GM18499 (cell line): ENCODE results near the gene ARHGEF3.
"Not testable (repeated sequence)": the region's sequence is repeated elsewhere in the genome, so short reads cannot be mapped to it uniquely, and the experiment has no call there.

Experiments
- ATAC-seq: cut with Tn5 transposase; IDR thresholded peaks from one replicate; pipeline ENCODE4 v1.9.1; 2021; ENCODE audit warnings: moderate number of reproducible peaks; ENCODE audit not compliant: insufficient read depth, unreplicated experiment

ARHGEF3 gene

DNA sequence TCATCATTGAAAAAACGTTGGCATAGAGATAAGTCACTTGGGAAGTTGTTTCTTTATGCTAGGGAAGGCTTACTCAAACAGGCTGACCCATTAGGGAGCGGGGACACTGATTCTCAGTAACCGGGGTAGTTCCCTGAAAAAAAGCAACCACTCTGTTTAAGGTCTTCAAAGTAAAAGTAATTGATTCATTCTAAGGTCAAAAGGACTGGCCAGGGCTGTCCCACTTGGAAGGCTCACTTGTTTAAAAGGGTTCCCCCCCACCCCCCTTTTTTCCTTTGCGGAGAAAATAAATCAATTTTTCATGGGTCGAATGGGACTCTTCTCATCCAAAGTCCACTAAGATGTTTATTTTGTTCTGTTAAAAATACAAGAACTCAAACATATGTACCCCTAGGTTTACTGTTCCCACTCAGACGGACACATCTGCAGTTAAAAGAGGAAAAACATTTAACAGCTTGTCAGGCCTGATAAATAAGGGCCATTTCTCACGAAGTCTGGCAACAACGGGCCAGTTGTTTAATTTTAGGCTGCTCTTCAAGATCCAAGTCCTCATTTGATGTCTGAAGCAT, 53.0 kb downstream of the ARHGEF3 start:
- no peak for ATAC-seq

GRCh38 chr3:56747150-56747549, 54.6 kb downstream of the ARHGEF3 start:
- ATAC-seq: no peak

DNA sequence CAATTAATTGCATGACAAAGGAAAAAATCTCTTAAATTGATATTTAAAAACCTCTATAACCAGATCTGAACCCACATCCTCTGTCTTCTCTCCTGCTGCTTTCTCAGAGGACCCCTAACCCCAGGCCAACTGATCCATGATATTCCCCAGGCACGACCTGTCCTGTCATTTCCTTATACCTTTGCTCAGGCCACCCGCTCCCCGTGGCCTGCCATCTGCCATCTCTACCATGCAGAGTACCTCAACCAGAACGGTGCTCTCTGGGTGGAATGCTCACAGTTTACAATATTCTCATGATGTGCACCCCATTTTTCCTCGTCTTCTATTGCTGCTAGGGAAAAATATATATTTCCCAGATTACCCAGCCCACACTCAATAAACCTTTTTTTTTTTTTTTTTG, 57.7 kb downstream of the ARHGEF3 start:
- ATAC-seq: no peak

- ATAC-seq: no peak
Observed at GRCh38 chr3:56742887-56743286, 58.9 kb downstream of the ARHGEF3 start.

DNA sequence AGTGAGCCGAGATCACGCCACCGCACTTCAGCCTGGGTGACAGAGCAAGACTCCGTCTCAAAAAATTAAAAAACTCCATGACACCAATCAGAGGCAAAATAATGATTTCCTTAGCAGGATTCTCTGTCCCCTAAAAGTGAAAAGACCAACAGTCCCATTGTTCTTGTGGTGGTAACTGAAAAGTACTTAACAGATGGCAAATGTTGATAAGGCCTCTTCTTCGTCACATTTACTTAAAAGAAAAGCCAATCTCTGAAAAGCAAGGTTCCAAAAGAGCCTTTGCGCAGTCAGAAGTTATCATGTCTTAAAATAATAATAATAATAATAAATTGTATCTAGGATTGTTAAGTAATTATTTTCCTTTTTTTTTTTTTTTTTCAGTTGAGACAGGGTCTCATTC, 62.7 kb downstream of the ARHGEF3 start:
- no peak for ATAC-seq

- no peak for ATAC-seq
Observed at GRCh38 chr3:56737006-56737405, 64.7 kb downstream of the ARHGEF3 start.

- ATAC-seq: no peak
Observed at GRCh38 chr3:56732109-56732508, 69.6 kb downstream of the ARHGEF3 start.

DNA sequence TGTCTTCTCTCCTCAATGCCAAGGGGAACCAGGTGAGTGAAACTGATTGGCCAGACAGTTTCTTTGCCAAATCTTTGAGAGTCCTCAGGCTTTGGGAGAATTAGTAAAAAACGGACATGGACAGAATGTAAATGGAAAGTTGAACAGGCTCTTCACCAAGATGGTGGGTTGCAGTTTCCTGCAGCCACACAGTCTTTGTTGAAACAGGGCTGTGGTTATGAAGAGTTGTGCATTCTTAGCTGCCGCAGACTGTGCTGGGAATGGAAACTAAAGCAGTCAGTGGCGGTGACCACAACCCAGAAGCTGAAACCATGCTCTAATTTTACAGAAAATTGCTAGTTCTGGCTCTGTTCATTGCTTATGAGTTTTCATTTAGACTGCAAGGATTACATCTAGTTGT, 76.6 kb downstream of the ARHGEF3 start:
- ATAC-seq: peak; percentile 80

DNA sequence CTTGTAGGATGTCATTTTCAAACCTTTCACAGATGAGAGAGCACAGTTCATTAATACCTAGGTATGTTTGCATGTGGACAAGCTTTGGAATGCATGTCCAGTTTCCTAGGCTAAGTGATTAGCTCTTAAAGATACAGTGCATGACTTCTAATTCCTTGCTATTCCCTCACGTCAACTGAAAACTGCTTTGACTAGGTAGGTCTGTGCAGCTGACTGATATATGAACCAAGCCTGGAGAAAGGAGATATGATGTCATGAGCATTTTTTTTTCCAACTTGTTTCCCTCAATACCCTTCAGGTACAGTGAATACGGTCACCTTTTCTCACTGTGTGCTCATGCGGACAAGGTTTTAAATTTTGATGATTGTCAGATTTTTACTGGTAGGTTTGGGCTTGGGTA, 77.1 kb downstream of the ARHGEF3 start:
- ATAC-seq: no peak

- ATAC-seq: no peak
Observed at GRCh38 chr3:56720849-56721248, 80.9 kb downstream of the ARHGEF3 start.

- not testable (repeated sequence) for ATAC-seq
Observed at GRCh38 chr3:56718809-56719208, 82.9 kb downstream of the ARHGEF3 start.

GRCh38 chr3:56711344-56711743, 90.4 kb downstream of the ARHGEF3 start:
- no peak for ATAC-seq

- not testable (repeated sequence) for ATAC-seq
Observed at GRCh38 chr3:56707412-56707811, 94.3 kb downstream of the ARHGEF3 start.

GRCh38 chr3:56706629-56707028, 95.1 kb downstream of the ARHGEF3 start:
- ATAC-seq: no peak

DNA sequence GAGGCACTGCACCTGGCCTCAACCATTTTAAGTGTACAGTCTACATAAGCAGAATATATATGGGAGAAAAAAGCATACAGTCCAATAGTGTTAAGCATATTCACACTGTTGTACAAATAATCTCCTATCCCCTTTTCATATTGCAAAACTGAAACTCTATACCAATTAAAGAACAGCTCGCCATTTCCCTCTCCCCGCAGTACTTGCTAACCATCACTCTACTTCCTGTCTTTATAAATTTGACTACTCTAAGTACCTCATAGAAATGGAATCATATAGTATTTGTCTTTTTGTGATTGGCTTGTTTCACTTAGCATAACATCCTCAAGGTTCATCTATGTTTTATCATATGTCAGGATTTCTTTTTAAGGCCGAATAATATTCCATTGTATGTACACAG, 97.0 kb downstream of the ARHGEF3 start:
- no peak for ATAC-seq

GRCh38 chr3:56702490-56703315, 99.0 kb downstream of the ARHGEF3 start:
- ATAC-seq: no peak

- no peak for ATAC-seq
Observed at GRCh38 chr3:56700151-56700550, 101.6 kb downstream of the ARHGEF3 start.

- ATAC-seq: no peak
Observed at GRCh38 chr3:56694867-56695683, 106.7 kb downstream of the ARHGEF3 start.

DNA sequence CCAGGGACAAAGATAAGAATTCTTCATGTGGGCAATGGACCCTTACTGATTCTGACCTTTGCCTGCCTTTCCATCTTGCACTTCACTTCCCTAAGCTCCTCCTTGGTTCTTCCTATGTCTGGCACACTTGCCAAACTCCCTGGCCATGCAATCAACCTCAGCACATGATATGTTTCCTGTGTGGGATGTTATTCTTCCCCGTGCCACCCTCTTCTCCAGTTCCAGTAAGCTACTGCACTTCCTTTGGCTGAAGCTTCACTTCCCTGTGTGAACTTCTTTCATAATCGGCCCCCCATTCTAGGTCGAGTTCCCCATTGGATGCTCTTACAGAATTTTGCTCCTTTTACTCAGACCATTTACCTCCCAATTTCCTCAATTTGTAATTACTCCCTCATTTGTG, 108.0 kb downstream of the ARHGEF3 start:
- no peak for ATAC-seq

DNA sequence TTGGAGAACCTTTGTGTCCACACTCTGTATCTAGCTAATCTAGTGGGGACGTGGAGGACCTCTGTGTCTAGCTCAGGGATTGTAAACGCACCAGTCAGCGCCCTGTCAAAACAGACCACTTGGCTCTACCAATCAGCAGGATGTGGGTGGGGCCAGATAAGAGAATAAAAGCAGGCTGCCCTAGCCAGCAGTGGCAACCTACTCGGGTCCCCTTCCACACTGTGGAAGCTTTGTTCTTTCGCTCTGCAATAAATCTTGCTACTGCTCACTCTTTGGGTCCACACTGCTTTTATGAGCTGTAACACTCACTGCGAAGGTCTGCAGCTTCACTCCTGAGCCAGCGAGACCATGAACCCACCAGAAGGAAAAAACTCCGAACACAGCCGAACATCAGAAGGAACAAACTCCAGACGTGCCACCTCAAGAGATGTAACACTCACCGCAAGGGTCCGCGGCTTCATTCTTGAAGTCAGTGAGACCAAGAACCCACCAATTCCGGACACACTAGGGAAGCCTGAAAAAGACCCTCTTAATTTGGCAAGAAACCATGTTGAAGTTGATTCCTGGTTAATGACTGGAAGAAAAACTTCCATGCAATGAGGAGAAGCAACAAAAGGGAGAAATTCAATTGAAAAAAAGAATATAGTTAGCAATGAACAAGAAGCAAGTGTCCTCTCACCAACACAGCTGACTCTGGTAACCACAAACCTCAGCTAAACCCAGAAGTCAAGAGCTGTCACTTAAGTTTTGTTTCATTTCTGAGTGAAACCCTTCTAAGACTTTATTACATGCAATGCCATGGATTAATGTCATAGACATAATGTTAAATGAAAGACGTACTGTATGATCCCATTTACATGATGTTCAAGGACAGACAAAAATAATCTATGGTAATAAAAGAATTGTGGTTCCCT, 109.0 kb downstream of the ARHGEF3 start:
- peak; percentile 63 for ATAC-seq
